H1 (cell line): ENCODE data around the gene GBP6.

Experiments used
- CTCF ChIP-seq, 3 experiments: IDR thresholded peaks; 1 replicate in 2 of 3; 2 replicates in 1 of 3; pipeline versions ENCODE4 v1.5.1 to v1.6.1; 2011; ENCODE audit warnings: low read length in 3 of 3, mild to moderate bottlenecking in 3 of 3, inconsistent platforms in 2 of 3, low read depth in 1 of 3, moderate library complexity in 1 of 3; ENCODE audit not compliant: insufficient read depth in 1 of 3; ENCODE audit errors: control extremely low read depth in 1 of 3
- POLR2A ChIP-seq, 2 experiments: IDR thresholded peaks; 1 replicate in 1 of 2; 2 replicates in 1 of 2; pipeline ENCODE4 v1.6.1; 2011; ENCODE audit warnings: low read depth in 2 of 2, low read length in 2 of 2, mild to moderate bottlenecking in 2 of 2; ENCODE audit errors: control extremely low read depth in 1 of 2
- RXRA ChIP-seq: IDR thresholded peaks from 2 replicates; pipeline ENCODE4 v1.6.1; 2011; ENCODE audit warnings: low read depth, mild to moderate bottlenecking, low read length, moderate library complexity; ENCODE audit not compliant: insufficient read depth
- TBP ChIP-seq: IDR thresholded peaks from 2 replicates; pipeline ENCODE4 v1.6.1; 2011; ENCODE audit warnings: low read depth, low read length, improper control_type of control experiment
- YY1 ChIP-seq: IDR thresholded peaks from 2 replicates; pipeline ENCODE4 v1.6.1; 2011; ENCODE audit warnings: low read depth, mild to moderate bottlenecking, low read length
- TF ChIP-seq, protein P1 (sequence below): IDR thresholded peaks from 2 replicates; pipeline ENCODE4 v1.6.1; 2012; ENCODE audit warnings: inconsistent platforms

- no peak for TF ChIP-seq CTCF (IDR thresholded peaks at IDR 0.05; ENCODE audit: control extremely low read depth in 1 of 3, insufficient read depth in 1 of 3, low read depth in 1 of 3, low read length in 3 of 3)
- TF ChIP-seq YY1, result no peak
- no peak for TF ChIP-seq POLR2A (IDR thresholded peaks at IDR 0.05; ENCODE audit: control extremely low read depth in 1 of 2, low read depth in 2 of 2, low read length in 2 of 2)
- no peak for TF ChIP-seq RXRA
- TF ChIP-seq, protein P1, sequence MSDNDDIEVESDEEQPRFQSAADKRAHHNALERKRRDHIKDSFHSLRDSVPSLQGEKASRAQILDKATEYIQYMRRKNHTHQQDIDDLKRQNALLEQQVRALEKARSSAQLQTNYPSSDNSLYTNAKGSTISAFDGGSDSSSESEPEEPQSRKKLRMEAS, result no peak
- no peak for TF ChIP-seq TBP
These were observed 11.4 kb upstream of the GBP6 start for GRCh38 chr1:89352421-89352820.
